NK-92 (cell line): ENCODE results near the gene GRM8.

ENCODE experiments used
- DNase-seq: peaks from one replicate; lab custom pipeline; 2025; ENCODE audit not compliant: unreplicated experiment; lab: John Stamatoyannopoulos, UW

Gene GRM8

GRCh38 chr7:126569402-126569801 is 683.3 kb downstream of the GRM8 start:
- DNase-seq, result no peak

- no peak for DNase-seq
Measured at GRCh38 chr7:126557271-126557670, 695.5 kb downstream of the GRM8 start.

DNA sequence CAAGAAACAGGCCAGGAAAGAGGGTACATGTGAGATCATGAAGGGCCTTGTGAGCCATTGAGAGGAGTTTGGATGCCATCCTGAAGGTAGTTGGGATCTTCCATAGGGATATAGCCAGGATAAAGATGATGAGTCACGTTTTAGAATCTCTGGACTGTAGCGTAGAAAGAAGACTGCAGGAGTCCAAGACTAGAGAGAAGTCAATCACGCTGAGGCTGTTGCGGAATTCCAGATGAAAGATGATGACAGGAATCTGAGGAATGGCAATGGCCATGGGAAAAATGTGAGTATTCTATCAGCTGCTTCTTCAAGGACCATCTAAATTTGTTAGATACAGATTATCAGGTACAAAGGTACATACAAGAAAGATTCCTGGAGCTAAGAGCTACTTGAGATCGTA is 711.3 kb downstream of the GRM8 start:
- DNase-seq, result no peak

DNA sequence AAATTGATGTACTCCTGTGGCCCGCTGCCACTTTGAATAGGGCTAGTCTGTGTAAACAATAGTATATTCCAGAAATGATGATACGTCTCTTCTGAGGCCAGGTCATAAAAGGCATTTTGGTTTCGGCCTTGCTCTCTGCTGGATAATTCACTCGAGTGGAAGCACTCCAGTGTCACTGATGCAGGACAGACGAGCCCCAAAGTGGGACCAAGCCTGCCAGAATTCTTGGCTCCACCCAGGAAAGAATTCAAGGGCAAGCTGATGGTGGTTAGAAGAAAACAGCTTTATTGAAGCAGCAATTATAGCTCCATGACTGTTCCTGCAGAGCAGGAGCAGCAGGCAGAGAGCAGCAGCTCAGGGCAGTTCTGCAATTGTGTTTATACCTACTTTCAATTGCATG is 717.6 kb downstream of the GRM8 start:
- no peak for DNase-seq

GRCh38 chr7:126533715-126534114 is 719.0 kb downstream of the GRM8 start:
- DNase-seq, result no peak

DNA sequence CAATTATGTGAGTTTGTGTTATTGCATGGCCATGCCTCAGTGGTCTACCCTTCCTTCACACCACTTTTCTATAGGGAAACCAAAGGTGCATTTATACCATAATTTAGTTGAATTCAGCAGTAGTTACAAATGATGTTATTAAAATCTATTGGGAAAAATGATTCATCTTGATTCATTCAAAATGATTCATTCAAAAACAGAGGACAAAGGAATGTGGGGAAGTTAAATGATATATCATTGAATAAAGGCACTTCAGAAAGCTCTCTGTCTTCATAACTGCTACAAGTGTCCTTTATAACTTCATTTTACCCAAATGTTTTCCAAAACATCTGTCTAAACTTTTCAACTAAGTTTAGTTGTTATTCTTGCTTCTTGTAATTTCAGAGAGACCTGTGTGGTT is 722.9 kb downstream of the GRM8 start:
- no peak for DNase-seq

- no peak for DNase-seq
Measured at GRCh38 chr7:126529254-126529653, 723.5 kb downstream of the GRM8 start.

DNA sequence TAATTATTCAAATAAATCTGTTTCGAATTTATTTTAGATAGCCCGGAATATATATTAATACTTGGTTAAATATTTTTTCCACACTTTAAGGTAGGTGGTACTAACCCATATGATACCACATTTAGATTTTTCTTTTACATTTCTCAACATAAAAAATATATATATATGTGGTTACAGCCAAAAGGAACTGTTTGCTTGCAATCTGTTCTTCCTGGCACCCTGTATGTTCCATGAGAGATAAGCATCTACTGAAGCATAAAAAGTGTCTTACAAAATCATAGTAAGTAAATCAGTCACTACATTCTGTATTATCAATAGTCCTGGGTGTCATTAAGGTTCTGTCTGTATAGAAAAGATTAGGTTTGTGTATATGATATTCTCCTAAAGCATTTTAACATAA is 726.8 kb downstream of the GRM8 start:
- no peak for DNase-seq

GRCh38 chr7:126524967-126525366 is 727.8 kb downstream of the GRM8 start:
- no peak for DNase-seq

- DNase-seq, result no peak
Measured at GRCh38 chr7:126511046-126511445, 741.7 kb downstream of the GRM8 start.

DNA sequence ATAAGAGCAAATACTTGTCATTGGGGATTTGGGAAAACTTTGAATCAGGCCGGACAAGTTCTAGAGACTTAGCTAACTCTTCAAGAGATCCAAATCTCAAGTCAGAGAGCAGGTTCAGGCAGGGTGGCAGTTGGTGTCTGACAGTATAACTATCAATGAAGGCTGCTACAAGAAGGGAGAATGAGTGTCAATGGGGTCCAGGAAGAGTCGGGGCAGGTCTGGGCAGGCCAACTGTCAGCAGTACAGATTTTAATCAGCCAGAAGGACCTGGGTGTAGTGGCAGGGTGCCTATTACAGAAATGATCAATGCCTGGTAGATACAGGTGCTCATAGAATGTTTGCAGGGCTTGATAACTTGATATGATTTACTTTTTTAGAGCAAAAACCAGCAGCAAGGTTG is 751.1 kb downstream of the GRM8 start:
- DNase-seq, result no peak

DNA sequence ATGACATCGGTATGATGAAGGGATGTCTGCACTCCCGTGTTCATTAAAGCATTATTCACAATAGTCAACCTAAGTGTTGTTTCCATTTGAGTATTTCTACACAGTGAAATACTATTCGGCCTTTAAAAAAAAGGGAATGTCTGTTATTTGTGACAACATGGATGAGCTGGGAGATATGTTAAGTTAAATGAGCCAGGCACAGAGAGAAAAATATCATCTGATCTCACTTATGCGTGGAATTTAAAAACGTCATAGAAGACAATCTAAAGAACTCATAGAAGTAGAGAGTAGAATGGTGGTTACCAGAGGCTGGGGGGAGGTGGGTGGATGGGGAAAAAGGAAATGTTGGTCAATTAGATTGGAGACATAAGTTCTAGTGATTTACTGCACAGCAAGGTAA is 753.3 kb downstream of the GRM8 start:
- no peak for DNase-seq

DNA sequence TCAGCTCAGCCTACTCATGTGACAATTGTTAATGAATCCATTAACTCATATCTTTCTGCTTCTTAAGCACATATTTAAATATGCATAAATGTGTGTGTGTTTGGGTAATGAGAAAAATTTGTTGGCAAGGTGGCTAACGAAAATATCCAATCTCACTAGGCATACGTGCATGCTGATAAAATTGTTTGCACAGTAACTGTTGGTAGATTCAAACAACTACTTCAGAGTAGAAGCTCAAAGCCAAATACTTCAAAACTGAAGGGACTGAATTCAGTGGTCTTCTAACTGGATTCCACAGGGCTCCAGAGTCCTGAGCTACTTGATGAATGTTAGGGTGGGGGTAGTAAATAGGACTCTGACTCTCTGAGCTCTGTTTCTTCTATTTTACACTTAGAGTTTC is 757.0 kb downstream of the GRM8 start:
- no peak for DNase-seq

DNA sequence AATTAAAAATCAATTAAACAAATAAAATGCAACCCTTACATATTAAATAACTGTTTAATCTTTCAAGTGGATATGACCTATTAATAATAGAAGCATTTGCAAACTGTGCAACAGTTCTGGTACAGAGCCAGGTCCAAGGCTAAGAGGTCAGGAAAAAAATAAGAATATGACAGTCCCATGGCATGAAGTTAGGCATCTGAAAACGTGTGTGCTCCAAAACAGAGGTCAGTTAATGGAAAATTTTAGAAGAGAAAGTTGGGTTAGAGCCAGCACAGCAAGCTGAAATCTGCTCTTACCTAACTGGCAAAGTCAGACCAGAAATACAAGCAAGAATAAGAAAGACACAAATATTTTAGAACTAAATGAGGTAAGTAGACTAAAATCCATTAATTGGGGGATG is 757.7 kb downstream of the GRM8 start:
- no peak for DNase-seq

DNA sequence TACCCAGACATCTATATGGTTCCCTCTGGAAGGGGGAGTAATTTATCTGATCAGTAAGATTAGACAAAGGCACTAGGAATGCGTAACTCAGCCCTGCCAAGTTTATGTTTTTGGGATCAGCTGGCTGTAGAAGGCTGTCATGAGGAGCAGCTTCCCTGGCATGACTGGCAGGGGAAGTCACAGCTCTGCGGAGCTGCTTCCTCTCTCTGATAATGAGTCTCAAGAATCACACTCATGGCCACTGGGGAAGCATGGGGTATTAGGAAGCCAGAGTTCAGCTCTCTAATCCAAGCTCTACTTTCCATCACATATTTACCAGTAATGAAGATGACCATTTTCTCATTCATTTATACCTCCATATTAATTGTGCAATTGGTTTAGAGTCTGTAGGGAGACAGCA is 758.9 kb downstream of the GRM8 start:
- DNase-seq, result no peak

DNA sequence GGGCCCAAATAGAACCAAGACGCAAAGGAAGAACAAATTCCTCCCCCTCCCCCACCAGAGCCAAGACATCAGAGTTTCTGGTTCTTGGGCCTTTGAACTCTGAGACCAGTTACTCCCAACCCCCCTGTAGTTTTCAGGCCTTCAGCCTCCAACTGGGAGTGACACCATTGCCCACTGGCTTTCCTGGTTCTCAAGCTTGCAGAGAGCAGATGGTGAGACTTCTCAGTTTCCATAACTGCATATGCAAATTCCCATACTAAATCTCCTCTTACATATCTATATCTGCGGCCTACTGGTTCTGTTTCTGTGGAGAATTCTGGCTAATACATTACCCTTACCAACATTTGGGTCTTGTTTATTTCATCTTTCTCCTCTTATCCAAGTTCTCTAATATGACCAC is 762.9 kb downstream of the GRM8 start:
- DNase-seq, result no peak

DNA sequence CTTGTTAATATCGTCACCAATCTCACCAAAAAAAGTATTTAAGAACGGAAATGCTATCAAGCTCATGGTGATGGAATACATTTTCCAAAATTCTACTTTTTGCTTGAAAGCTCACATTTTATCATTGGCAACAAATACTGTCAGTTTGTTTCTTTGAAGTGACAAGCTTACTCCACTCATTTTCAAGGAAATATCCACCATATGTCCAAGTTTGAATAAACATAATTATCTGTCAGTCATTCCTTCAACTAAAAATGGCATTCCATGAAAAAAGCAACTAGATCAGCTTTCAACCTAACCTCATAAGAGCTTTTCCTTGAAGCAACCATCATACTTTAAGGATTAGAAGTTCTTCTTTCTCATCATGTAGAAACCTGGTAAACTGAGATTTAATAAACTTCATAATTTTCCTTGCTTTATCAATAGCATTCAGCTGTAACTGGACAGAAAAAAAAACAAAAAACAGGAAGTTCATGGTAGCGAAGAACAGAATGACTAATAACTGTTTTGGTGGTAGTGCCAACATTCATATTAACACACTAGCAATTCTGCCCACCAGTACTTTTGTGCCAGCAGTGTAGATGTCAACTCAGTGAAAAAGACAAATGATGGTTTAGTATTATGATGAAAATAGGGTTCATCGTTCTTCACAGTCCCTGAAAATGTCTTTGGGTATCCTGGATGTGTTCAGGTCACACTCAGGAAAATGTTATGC is 764.9 kb downstream of the GRM8 start:
- no peak for DNase-seq

DNA sequence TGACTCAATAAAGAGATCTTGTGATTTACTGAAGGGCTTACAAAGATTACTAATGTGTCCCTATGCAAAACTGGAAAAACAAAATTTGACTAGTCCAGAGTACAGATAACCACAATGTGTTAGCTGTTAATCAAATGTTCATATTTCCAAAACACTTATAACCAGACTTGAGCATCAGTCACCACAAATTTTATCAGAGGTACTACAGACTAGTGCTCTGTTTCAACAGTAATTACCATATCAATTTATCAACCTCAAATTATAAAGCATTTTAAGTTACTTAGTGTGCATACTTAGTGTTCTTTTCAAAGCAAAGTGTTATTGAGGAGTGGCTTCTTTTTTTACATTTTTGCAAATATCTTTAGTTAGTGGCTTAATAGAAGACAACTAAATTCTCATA is 765.9 kb downstream of the GRM8 start:
- DNase-seq, result no peak

- DNase-seq, result no peak
Measured at GRCh38 chr7:126485791-126486190, 767.0 kb downstream of the GRM8 start.

DNA sequence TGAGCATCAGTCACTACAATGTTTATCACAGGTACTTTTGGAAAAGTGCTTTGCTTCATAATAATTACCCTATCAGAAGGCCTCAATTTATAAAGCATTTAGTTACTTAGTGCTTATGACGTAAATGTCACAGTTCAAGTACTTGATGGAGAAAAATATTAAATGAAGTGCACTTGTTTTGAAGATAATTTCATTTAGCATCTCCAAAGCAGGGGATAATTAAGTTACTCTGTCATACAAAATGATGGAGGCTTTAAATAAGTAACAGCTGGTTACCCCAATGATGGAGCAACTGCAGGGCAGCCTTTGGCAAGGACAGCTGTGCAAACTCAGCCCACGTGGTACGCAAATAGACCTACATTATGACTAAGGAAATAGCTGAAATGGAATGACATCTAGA is 768.8 kb downstream of the GRM8 start:
- DNase-seq, result no peak

- DNase-seq, result no peak
Measured at GRCh38 chr7:126472825-126473224, 779.9 kb downstream of the GRM8 start.

- no peak for DNase-seq
Measured at GRCh38 chr7:126462405-126462804, 790.3 kb downstream of the GRM8 start.

DNA sequence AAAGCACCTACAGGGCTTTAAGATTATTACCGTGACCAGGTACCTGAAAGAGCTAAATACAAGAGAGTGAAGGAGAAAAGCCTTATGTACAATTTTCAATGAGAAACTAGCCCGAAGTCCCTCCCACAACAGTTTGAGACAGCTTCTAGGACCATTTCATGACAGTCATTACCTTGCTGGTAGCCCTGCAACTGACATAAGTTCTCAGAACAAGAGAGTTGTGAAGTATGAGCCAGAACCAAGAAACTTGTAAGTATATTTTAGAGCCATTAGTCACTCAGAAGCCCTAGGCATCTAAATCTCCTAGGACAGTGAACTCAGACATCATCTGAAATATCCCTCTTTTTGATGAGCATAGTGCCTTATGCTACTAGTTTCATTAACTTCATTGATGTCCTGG is 792.1 kb downstream of the GRM8 start:
- DNase-seq, result no peak

- DNase-seq, result no peak
Measured at GRCh38 chr7:126453104-126453503, 799.6 kb downstream of the GRM8 start.
